ENCODE data around the gene HOXD11.
A peak's percentile ranks its signal among the peaks of the same experiment; 100 is the strongest.

DNA sequence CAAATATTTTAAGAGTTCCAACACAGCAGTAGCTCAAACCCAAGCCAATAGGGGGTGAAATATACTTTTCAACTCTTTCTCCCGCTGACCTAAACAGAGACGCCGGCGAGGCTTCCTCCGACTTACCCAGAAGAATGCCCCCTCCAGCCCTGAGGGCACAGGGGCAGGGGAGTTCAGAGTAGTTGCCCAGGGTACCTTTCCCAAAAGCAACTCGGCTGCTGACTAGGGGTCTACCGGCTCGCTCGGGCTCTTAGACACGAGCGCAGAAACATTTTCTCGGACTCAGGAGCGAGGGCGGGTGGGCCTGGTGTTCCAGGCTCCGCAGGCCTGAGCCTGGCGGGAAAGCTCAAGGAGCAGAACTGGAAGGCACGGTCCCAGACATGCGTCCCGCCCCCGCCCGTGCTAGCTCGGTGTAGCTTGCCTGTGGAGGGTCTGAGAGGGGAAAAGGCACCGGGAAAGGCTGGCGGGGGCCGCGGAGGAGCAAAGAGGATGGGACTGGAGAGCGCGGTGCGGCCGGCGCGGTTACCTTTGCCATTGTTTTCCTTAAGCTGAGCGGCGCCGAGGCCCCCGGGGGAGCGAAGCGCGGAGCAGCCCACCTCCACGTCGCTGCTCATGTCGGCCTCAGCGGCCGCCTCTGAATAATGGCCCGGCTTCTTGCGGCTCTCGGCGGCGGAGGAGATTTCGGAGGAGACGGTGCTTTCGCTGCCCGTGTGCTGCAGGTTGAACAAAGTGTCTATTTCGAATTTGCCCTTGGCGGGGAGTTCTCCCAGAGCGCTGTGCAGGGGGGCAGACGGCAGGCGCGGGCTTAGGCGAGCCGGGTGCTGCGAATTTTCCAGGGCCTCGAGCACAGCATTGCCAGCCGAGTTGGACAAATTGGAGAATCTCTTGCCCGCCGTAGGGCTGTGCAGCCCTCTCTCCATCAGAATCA, 24.0 kb upstream of the HOXD11 start:
- TF ChIP-seq, protein P1, sequence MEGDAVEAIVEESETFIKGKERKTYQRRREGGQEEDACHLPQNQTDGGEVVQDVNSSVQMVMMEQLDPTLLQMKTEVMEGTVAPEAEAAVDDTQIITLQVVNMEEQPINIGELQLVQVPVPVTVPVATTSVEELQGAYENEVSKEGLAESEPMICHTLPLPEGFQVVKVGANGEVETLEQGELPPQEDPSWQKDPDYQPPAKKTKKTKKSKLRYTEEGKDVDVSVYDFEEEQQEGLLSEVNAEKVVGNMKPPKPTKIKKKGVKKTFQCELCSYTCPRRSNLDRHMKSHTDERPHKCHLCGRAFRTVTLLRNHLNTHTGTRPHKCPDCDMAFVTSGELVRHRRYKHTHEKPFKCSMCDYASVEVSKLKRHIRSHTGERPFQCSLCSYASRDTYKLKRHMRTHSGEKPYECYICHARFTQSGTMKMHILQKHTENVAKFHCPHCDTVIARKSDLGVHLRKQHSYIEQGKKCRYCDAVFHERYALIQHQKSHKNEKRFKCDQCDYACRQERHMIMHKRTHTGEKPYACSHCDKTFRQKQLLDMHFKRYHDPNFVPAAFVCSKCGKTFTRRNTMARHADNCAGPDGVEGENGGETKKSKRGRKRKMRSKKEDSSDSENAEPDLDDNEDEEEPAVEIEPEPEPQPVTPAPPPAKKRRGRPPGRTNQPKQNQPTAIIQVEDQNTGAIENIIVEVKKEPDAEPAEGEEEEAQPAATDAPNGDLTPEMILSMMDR (conservative IDR thresholded peaks at IDR 0.05; ENCODE audit: low read depth in 2 of 2), result no peak
- TF ChIP-seq POLR2AphosphoS5 (IDR thresholded peaks at IDR 0.05; ENCODE audit: low read depth) (no peak), CREB1 (CRISPR knock-in tag; IDR thresholded peaks at IDR 0.05; ENCODE audit: low read depth) (no peak), EZH2 (IDR thresholded peaks at IDR 0.05; ENCODE audit: low read depth, unreplicated experiment) (peak; percentile 91), EZH2phosphoT487 (IDR thresholded peaks at IDR 0.05; ENCODE audit: unreplicated experiment) (peak; percentile 94), NANOG (IDR thresholded peaks at IDR 0.05; ENCODE audit: borderline replicate concordance) (no peak), JUNB (IDR thresholded peaks at IDR 0.05; ENCODE audit: unreplicated experiment) (no peak), ZNF114 (CRISPR knock-in tag; IDR thresholded peaks at IDR 0.05) (no peak), STAT1 (IDR thresholded peaks at IDR 0.05; ENCODE audit: unreplicated experiment) (no peak)
- TF ChIP-seq, protein P2, sequence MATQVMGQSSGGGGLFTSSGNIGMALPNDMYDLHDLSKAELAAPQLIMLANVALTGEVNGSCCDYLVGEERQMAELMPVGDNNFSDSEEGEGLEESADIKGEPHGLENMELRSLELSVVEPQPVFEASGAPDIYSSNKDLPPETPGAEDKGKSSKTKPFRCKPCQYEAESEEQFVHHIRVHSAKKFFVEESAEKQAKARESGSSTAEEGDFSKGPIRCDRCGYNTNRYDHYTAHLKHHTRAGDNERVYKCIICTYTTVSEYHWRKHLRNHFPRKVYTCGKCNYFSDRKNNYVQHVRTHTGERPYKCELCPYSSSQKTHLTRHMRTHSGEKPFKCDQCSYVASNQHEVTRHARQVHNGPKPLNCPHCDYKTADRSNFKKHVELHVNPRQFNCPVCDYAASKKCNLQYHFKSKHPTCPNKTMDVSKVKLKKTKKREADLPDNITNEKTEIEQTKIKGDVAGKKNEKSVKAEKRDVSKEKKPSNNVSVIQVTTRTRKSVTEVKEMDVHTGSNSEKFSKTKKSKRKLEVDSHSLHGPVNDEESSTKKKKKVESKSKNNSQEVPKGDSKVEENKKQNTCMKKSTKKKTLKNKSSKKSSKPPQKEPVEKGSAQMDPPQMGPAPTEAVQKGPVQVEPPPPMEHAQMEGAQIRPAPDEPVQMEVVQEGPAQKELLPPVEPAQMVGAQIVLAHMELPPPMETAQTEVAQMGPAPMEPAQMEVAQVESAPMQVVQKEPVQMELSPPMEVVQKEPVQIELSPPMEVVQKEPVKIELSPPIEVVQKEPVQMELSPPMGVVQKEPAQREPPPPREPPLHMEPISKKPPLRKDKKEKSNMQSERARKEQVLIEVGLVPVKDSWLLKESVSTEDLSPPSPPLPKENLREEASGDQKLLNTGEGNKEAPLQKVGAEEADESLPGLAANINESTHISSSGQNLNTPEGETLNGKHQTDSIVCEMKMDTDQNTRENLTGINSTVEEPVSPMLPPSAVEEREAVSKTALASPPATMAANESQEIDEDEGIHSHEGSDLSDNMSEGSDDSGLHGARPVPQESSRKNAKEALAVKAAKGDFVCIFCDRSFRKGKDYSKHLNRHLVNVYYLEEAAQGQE (IDR thresholded peaks at IDR 0.05; ENCODE audit: unreplicated experiment), result no peak
- TF ChIP-seq, protein P3, sequence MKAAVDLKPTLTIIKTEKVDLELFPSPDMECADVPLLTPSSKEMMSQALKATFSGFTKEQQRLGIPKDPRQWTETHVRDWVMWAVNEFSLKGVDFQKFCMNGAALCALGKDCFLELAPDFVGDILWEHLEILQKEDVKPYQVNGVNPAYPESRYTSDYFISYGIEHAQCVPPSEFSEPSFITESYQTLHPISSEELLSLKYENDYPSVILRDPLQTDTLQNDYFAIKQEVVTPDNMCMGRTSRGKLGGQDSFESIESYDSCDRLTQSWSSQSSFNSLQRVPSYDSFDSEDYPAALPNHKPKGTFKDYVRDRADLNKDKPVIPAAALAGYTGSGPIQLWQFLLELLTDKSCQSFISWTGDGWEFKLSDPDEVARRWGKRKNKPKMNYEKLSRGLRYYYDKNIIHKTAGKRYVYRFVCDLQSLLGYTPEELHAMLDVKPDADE (IDR thresholded peaks at IDR 0.05), result no peak
